ENCODE results near the gene PLA2G2D. TPM values are rescaled to one million over a fixed set of nuclear protein-coding genes. Genes with fewer than 3 reads are reported as not detected.

PLA2G2D gene
- total and polyA plus RNA-seq, 2 donors (not counting 1 experiment from before 2014, with no cell fraction given), result not detected

GRCh38 chr1:20075345-20075744, 44.0 kb downstream of the PLA2G2D start:
- Histone ChIP-seq H3K79me2 (ENCODE audit: control insufficient read depth, insufficient read depth, low read length) (no peaks in the 10 kb centered on the region), H4K20me1 (ENCODE audit: control insufficient read depth, extremely low read depth, insufficient read depth, low read length) (no peaks in the 10 kb centered on the region), H3K27ac (ENCODE audit: insufficient read depth, low read length) (no peak overlapping the region), H3K27me3 (ENCODE audit: control insufficient read depth, insufficient read depth, low read length) (no peaks in the 10 kb centered on the region), H2AFZ (ENCODE audit: low read length) (no peak overlapping the region), H3K36me3 (ENCODE audit: control insufficient read depth, insufficient read depth, low read length) (no peaks in the 10 kb centered on the region), H3K4me1 (ENCODE audit: control insufficient read depth, extremely low read depth, insufficient read depth, low read length) (no peaks in the 10 kb centered on the region), H3K9ac (ENCODE audit: insufficient read depth, low read length) (no peak overlapping the region), H3K4me2 (ENCODE audit: extremely low read depth, insufficient read depth, low read length) (no peak overlapping the region), H3K4me3 (replicated peaks in 1 of 4; ENCODE audit: control extremely low read depth in 1 of 4, insufficient read depth in 1 of 4, low read depth in 3 of 4, low read length in 4 of 4) (no peak overlapping the region), H3K9me3 (ENCODE audit: control insufficient read depth, insufficient read depth, low read depth, low read length) (no peaks in the 10 kb centered on the region)
- DNase-seq (ENCODE audit: low read depth in 2 of 2), result no peak
- TF ChIP-seq, protein P1, sequence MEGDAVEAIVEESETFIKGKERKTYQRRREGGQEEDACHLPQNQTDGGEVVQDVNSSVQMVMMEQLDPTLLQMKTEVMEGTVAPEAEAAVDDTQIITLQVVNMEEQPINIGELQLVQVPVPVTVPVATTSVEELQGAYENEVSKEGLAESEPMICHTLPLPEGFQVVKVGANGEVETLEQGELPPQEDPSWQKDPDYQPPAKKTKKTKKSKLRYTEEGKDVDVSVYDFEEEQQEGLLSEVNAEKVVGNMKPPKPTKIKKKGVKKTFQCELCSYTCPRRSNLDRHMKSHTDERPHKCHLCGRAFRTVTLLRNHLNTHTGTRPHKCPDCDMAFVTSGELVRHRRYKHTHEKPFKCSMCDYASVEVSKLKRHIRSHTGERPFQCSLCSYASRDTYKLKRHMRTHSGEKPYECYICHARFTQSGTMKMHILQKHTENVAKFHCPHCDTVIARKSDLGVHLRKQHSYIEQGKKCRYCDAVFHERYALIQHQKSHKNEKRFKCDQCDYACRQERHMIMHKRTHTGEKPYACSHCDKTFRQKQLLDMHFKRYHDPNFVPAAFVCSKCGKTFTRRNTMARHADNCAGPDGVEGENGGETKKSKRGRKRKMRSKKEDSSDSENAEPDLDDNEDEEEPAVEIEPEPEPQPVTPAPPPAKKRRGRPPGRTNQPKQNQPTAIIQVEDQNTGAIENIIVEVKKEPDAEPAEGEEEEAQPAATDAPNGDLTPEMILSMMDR (conservative IDR thresholded peaks at IDR 0.05 in 1 of 2, IDR thresholded peaks at IDR 0.05 in 1 of 2; ENCODE audit: low read depth in 1 of 2, low read length in 2 of 2), result no peak
- no peak for TF ChIP-seq EZH2 (IDR thresholded peaks at IDR 0.05; ENCODE audit: low read length, missing control alignments)

- no peak overlapping the region for H3K4me3 ChIP-seq (replicated peaks in 1 of 4; ENCODE audit: control extremely low read depth in 1 of 4, insufficient read depth in 1 of 4, low read depth in 3 of 4, low read length in 4 of 4)
- no peaks in the 10 kb centered on the region for H3K36me3 ChIP-seq (ENCODE audit: control insufficient read depth, insufficient read depth, low read length)
- H3K9me3 ChIP-seq (ENCODE audit: control insufficient read depth, insufficient read depth, low read depth, low read length), result no peaks in the 10 kb centered on the region
- no peaks in the 10 kb centered on the region for H4K20me1 ChIP-seq (ENCODE audit: control insufficient read depth, extremely low read depth, insufficient read depth, low read length)
- no peaks in the 10 kb centered on the region for H3K27me3 ChIP-seq (ENCODE audit: control insufficient read depth, insufficient read depth, low read length)
- no peak overlapping the region for H3K27ac ChIP-seq (ENCODE audit: insufficient read depth, low read length)
- H3K4me2 ChIP-seq (ENCODE audit: extremely low read depth, insufficient read depth, low read length), result no peak overlapping the region
- H3K79me2 ChIP-seq (ENCODE audit: control insufficient read depth, insufficient read depth, low read length), result no peaks in the 10 kb centered on the region
- no peak overlapping the region for H2AFZ ChIP-seq (ENCODE audit: low read length)
- peaks cover 2% of the 10 kb centered on the region for H3K4me1 ChIP-seq (ENCODE audit: control insufficient read depth, extremely low read depth, insufficient read depth, low read length)
- H3K9ac ChIP-seq (ENCODE audit: insufficient read depth, low read length), result no peak overlapping the region
- DNase-seq (ENCODE audit: low read depth in 2 of 2), result no peak
- no peak for TF ChIP-seq EZH2 (IDR thresholded peaks at IDR 0.05; ENCODE audit: low read length, missing control alignments)
- TF ChIP-seq, protein P1 (conservative IDR thresholded peaks at IDR 0.05 in 1 of 2, IDR thresholded peaks at IDR 0.05 in 1 of 2; ENCODE audit: low read depth in 1 of 2, low read length in 2 of 2), result no peak
Observed at GRCh38 chr1:20074725-20075171, 44.6 kb downstream of the PLA2G2D start.

DNA sequence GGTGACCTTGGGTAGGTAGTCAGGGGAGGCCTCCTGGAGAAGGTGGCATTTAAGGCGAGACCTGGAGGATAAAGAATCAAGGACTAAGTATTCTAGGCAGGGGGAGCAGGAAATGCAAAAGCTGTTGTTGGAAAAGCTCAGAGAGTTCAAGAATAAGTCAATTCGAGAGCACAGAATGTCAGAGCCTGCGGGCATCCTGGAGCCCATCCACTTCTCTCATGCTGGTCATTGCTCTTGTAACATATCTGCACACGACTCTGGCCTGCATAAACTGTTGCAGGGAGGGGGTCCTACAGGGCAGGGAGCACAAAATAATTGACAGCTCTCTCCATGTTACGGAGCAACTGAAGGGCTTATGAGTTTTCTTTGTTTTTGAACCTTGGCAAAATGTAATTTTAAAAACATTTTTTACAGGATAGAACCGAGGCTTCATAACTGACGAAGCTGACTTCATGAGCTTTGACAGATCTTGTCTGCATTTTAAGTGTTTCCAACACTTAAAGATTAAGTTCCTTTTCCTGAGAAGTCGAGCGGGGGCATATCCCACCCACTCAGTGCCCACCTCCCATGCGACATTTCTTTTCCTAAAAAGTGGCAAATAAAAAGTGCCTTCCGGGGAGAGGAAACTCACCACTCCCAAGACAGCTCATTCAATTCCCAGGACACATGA, 45.1 kb downstream of the PLA2G2D start:
- Histone ChIP-seq H3K36me3 (ENCODE audit: control insufficient read depth, insufficient read depth, low read length) (no peaks in the 10 kb centered on the region), H4K20me1 (ENCODE audit: control insufficient read depth, extremely low read depth, insufficient read depth, low read length) (no peaks in the 10 kb centered on the region), H3K9ac (ENCODE audit: insufficient read depth, low read length) (no peak overlapping the region), H3K79me2 (ENCODE audit: control insufficient read depth, insufficient read depth, low read length) (no peaks in the 10 kb centered on the region), H3K9me3 (ENCODE audit: control insufficient read depth, insufficient read depth, low read depth, low read length) (no peaks in the 10 kb centered on the region), H3K4me2 (ENCODE audit: extremely low read depth, insufficient read depth, low read length) (no peak overlapping the region), H2AFZ (ENCODE audit: low read length) (no peak overlapping the region), H3K27me3 (ENCODE audit: control insufficient read depth, insufficient read depth, low read length) (no peaks in the 10 kb centered on the region), H3K27ac (ENCODE audit: insufficient read depth, low read length) (no peak overlapping the region), H3K4me3 (replicated peaks in 1 of 4; ENCODE audit: control extremely low read depth in 1 of 4, insufficient read depth in 1 of 4, low read depth in 3 of 4, low read length in 4 of 4) (no peak overlapping the region), H3K4me1 (ENCODE audit: control insufficient read depth, extremely low read depth, insufficient read depth, low read length) (peaks cover 2% of the 10 kb centered on the region)
- no peak for DNase-seq (ENCODE audit: low read depth in 2 of 2)
- no peak for TF ChIP-seq EZH2 (IDR thresholded peaks at IDR 0.05; ENCODE audit: low read length, missing control alignments)
- TF ChIP-seq, protein P1 (conservative IDR thresholded peaks at IDR 0.05 in 1 of 2, IDR thresholded peaks at IDR 0.05 in 1 of 2; ENCODE audit: low read depth in 1 of 2, low read length in 2 of 2), result no peak
